Activated CD8-positive, alpha-beta memory T cell treated with anti-CD3 and anti-CD28 coated beads, Interleukin-2, amount 50 U/mL, for 24 hours (primary cell): ENCODE measurements around the gene PPP2R5C.
"Not testable (repeated sequence)": the region's sequence is repeated elsewhere in the genome, so short reads cannot be mapped to it uniquely, and the experiment has no call there.

Experiments
- DNase-seq: peaks from one replicate; pipeline ENCODE4 v3.0.0-alpha.2; 2020; ENCODE audit errors: extremely low read depth

Gene PPP2R5C

DNA sequence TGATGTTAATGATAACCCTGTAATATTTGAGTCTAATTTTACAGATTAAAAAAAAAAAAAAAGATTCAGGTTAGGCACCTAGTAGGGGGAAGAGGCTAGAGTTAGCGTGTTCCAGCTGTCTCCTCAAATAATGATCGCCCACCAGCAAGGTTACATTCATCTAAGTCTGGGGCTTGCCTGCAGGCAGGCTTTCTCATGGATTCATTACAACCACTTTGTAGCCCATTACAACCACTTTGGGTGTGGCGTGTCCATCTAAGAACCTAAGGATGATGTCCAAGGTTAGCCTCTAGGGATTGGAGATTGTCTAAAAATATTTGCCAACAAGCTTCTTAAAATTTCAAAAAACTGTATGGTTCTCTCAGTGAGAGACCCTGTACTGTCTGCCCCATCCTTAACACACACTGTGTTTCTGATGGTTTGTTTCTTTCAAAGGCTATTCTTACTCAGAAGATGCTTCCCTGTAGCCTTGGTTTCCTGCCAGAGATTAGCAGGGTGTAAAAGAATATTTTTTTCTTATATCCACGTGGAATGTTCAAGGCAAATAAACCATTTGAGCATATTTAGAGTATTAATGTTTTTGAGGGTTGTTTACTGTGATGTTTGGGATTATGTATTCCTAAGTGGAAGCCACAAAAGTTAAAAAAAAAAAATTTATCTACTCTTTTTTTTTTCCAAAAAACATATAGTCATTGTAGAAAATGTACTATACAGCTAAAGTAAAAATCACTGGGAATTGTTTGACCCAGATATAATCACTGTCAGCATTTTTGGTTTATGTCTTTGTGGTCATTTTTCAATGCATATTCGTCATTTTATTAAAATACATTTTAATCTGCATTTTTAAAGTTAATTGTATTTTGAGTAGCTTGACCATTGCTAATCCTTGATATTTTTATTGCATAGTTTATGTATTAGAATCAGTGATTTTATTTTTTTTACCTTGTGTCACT, 204.5 kb downstream of the PPP2R5C start:
- DNase-seq = no peak

- no peak for DNase-seq
These were observed 205.2 kb downstream of the PPP2R5C start for GRCh38 chr14:101966742-101967141.

DNA sequence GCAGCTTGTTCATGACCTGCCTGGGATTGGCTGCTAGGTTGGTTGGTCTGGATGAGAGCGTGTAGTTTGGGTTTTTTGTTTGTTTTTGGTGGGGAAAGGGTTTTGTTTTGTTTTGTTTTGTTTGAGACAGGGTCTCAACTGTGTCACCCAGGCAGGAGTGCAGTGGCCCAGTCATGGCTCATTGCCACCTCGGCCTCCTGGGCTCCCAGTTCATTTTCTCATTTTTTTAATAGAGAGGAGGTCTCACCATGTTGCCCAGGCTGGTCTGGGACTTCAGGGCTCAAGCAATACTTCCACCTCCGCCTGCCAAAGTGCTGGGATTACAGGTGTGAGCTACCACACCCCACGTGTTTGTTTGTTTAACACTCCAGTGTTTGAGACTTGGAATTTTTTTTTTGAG, 206.7 kb downstream of the PPP2R5C start:
- no peak for DNase-seq

DNA sequence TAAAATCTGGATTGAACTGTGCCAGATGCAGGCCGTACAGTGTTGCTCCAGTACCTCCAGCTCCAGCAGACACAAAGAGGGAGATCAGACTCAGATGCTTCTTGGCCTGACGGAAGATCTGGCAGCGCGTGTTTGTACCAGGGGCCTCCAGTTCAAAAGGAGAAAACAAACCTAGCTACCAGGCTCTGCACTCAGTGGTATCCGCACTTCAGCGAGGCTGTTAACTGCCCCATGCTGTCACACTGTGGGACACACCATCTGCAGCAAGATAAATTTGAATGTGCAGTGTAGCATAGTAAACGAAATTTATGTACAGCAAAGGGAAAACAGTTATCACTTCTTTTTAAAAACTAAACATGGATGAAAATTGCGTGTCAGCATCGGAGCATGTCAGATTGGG, 208.0 kb downstream of the PPP2R5C start:
- no peak for DNase-seq

DNA sequence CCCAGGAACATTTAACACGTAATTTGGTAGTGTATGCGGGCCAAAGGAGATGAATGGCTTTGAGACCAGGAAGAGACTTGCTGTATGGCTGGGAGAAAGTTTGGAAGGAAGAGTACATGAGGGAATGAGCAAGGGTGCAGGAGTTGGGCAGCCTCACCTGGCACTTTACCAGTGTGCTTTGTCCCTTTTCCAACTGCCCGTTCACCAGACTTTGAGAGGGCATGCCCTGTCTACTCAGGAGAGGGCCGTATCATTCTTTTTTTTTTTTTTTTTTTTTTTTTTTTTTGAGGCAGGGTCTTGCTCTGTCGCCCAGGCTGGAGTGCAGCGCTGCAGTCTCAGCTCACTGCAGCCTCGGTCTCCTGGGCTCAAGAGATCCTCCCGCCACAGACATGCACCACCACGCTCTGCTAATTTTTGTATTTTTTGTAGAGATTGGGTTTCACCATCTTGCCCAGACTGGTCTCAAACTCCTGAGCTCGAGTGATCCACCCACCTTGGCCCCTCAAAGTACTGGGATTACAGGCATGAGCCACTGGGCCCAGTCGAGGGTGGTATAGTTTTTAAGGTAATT, 209.4 kb downstream of the PPP2R5C start:
- no peak for DNase-seq

DNA sequence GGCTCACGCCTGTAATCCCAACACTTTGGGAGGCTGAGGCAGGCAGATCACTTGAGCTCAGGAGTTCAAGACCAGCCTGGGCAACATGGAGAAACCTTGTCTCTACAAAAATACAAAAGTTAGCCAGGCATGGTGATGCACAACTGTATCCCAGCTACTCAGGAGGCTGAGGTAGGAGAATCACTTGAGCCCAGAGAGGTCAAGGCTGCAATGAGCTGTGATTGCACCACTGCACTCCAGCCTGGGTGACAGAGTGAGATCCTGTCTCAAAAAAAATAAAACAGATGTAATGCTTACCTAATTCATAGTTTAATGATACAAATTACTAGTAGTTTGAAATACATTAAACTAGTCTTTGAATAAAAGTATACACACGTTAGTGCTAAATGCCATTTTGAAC, 209.9 kb downstream of the PPP2R5C start:
- DNase-seq = not testable (repeated sequence)

- DNase-seq = no peak
These were observed 210.8 kb downstream of the PPP2R5C start for GRCh38 chr14:101972126-101972866.

DNA sequence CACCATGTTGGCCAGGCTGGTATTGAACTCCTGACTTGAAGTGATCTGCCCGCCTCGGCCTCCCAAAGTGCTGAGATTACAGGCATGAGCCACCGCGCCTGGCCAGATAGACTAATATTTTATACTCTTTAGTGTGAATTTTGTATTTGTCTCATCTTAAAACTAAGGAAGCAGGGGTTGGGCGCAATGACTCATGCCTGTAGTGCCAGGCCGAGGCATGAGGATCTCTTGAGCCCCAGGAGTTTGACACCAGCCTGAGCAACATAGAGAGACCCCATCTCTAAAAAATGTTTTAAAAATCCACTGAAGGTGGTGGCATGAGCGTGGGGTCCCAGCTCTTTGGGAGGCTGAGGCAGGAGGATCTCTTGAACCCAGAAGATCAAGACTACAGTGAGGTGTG, 211.8 kb downstream of the PPP2R5C start:
- no peak for DNase-seq

GRCh38 chr14:101975231-101975630, 213.7 kb downstream of the PPP2R5C start:
- no peak for DNase-seq
